OCI-LY7 (cell line): ENCODE measurements around the gene MGAT4C.

Experiments used
- EZH2phosphoT487 ChIP-seq: fragments of 200-600 bp; sonication (generic); IDR thresholded peaks from 2 replicates; pipeline ENCODE4 v1.6.1; 2018; ENCODE audit warnings: low read depth, borderline replicate concordance, mild to moderate bottlenecking, mixed run types, antibody characterized with exemption, low read length, moderate library complexity, mixed read lengths
- TF ChIP-seq, protein P1 (sequence below): fragments of 200-600 bp; sonication (generic); conservative IDR thresholded peaks from 2 replicates; pipeline ENCODE4 v1.5.1; 2014; ENCODE audit warnings: mild to moderate bottlenecking, antibody characterized with exemption, low read length, moderate library complexity, mixed read lengths

DNA sequence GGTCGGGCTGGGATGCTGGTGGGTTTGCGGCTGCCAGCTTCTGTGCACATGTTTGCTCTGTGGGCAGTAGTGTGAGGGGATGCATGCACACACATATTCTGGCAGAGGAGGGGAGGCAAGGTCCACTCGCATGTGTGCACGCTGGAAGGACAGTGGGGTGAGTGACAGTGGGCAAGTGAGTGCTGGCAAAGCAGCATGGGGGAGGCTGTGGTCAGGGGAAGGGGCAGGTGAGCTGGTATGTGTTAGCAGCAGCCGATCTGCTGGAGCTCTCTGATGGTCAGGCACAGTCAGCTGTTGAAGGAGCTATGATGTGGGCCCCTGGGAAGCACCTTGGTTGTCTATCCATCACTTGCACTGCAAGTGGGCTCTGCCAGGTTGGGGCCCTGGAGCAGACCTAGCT is 211.8 kb downstream of the MGAT4C start:
- TF ChIP-seq, protein P1, sequence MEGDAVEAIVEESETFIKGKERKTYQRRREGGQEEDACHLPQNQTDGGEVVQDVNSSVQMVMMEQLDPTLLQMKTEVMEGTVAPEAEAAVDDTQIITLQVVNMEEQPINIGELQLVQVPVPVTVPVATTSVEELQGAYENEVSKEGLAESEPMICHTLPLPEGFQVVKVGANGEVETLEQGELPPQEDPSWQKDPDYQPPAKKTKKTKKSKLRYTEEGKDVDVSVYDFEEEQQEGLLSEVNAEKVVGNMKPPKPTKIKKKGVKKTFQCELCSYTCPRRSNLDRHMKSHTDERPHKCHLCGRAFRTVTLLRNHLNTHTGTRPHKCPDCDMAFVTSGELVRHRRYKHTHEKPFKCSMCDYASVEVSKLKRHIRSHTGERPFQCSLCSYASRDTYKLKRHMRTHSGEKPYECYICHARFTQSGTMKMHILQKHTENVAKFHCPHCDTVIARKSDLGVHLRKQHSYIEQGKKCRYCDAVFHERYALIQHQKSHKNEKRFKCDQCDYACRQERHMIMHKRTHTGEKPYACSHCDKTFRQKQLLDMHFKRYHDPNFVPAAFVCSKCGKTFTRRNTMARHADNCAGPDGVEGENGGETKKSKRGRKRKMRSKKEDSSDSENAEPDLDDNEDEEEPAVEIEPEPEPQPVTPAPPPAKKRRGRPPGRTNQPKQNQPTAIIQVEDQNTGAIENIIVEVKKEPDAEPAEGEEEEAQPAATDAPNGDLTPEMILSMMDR: no peak
- no peak for TF ChIP-seq EZH2phosphoT487
